NCI-H2081 (cell line): ENCODE results near the gene PRADC1.
A peak's percentile ranks its signal among the peaks of the same experiment; 100 is the strongest.

Experiments used
- DNase-seq, 2 experiments: peaks; one replicate each; lab custom pipeline; 2025; lab: John Stamatoyannopoulos, UW

The PRADC1 gene

GRCh38 chr2:73235315-73236028 lies 2.4 kb upstream of the PRADC1 start:
- no peak for DNase-seq

GRCh38 chr2:73233932-73234832 lies 1.1 kb upstream of the PRADC1 start, which contains the start of gene CCT7:
Gene CCT7, plus strand, starts transcription at chr2:73234308. Its CDS starts 71 bp downstream, at chr2:73234379.
- peak; percentile 95 to 97 for DNase-seq

- DNase-seq, result peak; percentile 14 to 33
These were observed 461 bp downstream of the PRADC1 start for GRCh38 chr2:73232403-73233153.

- DNase-seq, result no peak
These were observed 4.4 kb downstream of the PRADC1 start for GRCh38 chr2:73228631-73229030.

GRCh38 chr2:73227086-73227485 lies 6.0 kb downstream of the PRADC1 start:
- DNase-seq, result no peak

GRCh38 chr2:73225513-73226360 lies 7.3 kb downstream of the PRADC1 start:
- DNase-seq, result no peak

- DNase-seq, result no peak
These were observed 9.2 kb downstream of the PRADC1 start for GRCh38 chr2:73223821-73224220.

GRCh38 chr2:73218298-73218697 lies 14.7 kb downstream of the PRADC1 start:
- DNase-seq, result no peak

GRCh38 chr2:73217826-73218225 lies 15.2 kb downstream of the PRADC1 start:
- DNase-seq, result no peak

- DNase-seq, result no peak
These were observed 15.9 kb downstream of the PRADC1 start for GRCh38 chr2:73217160-73217559.

GRCh38 chr2:73215254-73215653 lies 17.8 kb downstream of the PRADC1 start:
- DNase-seq, result no peak

GRCh38 chr2:73214120-73215035 lies 18.7 kb downstream of the PRADC1 start, which contains the start of gene SMYD5:
Gene SMYD5, plus strand, starts transcription at chr2:73214245. Its CDS starts 22 bp downstream, at chr2:73214267.
- DNase-seq, result peak; percentile 70 to 84

GRCh38 chr2:73212448-73213176 lies 20.4 kb downstream of the PRADC1 start:
- peak; percentile 75 to 78 for DNase-seq

- DNase-seq, result no peak
These were observed 21.0 kb downstream of the PRADC1 start for GRCh38 chr2:73212098-73212447.

GRCh38 chr2:73210696-73211095 lies 22.3 kb downstream of the PRADC1 start:
- DNase-seq, result no peak

- no peak for DNase-seq
These were observed 23.0 kb downstream of the PRADC1 start for GRCh38 chr2:73210019-73210418.

GRCh38 chr2:73208258-73208657 lies 24.8 kb downstream of the PRADC1 start:
- no peak for DNase-seq

- DNase-seq, result no peak
These were observed 27.4 kb downstream of the PRADC1 start for GRCh38 chr2:73205611-73206010.

- no peak for DNase-seq
These were observed 29.9 kb downstream of the PRADC1 start for GRCh38 chr2:73203055-73203681.
